ENCODE results near the gene RFPL3.

The RFPL3 gene

GRCh38 chr22:32339190-32340012, 18.3 kb upstream of the RFPL3 start:
- no peaks in the 10 kb centered on the region for H3K9me2 ChIP-seq (replicated peaks; ENCODE audit: low read depth, low read length)
- H2AFZ ChIP-seq (ENCODE audit: low read length), result no peak overlapping the region
- peaks cover 9% of the 10 kb centered on the region for H3K4me1 ChIP-seq (ENCODE audit: insufficient read depth, low read length, poor library complexity, severe bottlenecking)
- H3K27me3 ChIP-seq (ENCODE audit: insufficient read depth, low read length, poor library complexity, severe bottlenecking), result no peaks in the 10 kb centered on the region
- no peaks in the 10 kb centered on the region for H4K20me1 ChIP-seq (ENCODE audit: insufficient read depth, low read length, poor library complexity, severe bottlenecking)
- H3K4me3 ChIP-seq (ENCODE audit: low read length, poor library complexity, severe bottlenecking), result no peak overlapping the region
- no peaks in the 10 kb centered on the region for H3F3A ChIP-seq (ENCODE audit: low read depth)
- H3K9ac ChIP-seq (ENCODE audit: low read depth, low read length, poor library complexity, severe bottlenecking), result no peak overlapping the region
- H3K9me3 ChIP-seq (ENCODE audit: insufficient read depth, low read depth, low read length), result no peaks in the 10 kb centered on the region
- no peaks in the 10 kb centered on the region for H3K36me3 ChIP-seq (ENCODE audit: insufficient read depth, low read length)
- H3K79me2 ChIP-seq (ENCODE audit: insufficient read depth, low read length), result no peaks in the 10 kb centered on the region
- TF ChIP-seq EZH2phosphoT487 (IDR thresholded peaks at IDR 0.05; ENCODE audit: borderline replicate concordance) (no peak), CTCF (conservative IDR thresholded peaks at IDR 0.05; ENCODE audit: low read length) (no peak)
- no peak overlapping the region for H3K4me2 ChIP-seq (ENCODE audit: low read depth, low read length, poor library complexity, severe bottlenecking)

GRCh38 chr22:32340411-32340810, 17.3 kb upstream of the RFPL3 start:
- H3K9me2 ChIP-seq (replicated peaks; ENCODE audit: low read depth, low read length), result no peaks in the 10 kb centered on the region
- no peaks in the 10 kb centered on the region for H4K20me1 ChIP-seq (ENCODE audit: insufficient read depth, low read length, poor library complexity, severe bottlenecking)
- no peak for TF ChIP-seq EZH2phosphoT487 (IDR thresholded peaks at IDR 0.05; ENCODE audit: borderline replicate concordance)
- no peak for TF ChIP-seq CTCF (conservative IDR thresholded peaks at IDR 0.05; ENCODE audit: low read length)
- no peaks in the 10 kb centered on the region for H3K79me2 ChIP-seq (ENCODE audit: insufficient read depth, low read length)
- no peaks in the 10 kb centered on the region for H3K36me3 ChIP-seq (ENCODE audit: insufficient read depth, low read length)
- H3K4me2 ChIP-seq (ENCODE audit: low read depth, low read length, poor library complexity, severe bottlenecking), result no peak overlapping the region
- H3F3A ChIP-seq (ENCODE audit: low read depth), result no peaks in the 10 kb centered on the region
- H3K4me3 ChIP-seq (ENCODE audit: low read length, poor library complexity, severe bottlenecking), result no peak overlapping the region
- H3K4me1 ChIP-seq (ENCODE audit: insufficient read depth, low read length, poor library complexity, severe bottlenecking), result peaks cover 9% of the 10 kb centered on the region
- no peak overlapping the region for H2AFZ ChIP-seq (ENCODE audit: low read length)
- no peaks in the 10 kb centered on the region for H3K27me3 ChIP-seq (ENCODE audit: insufficient read depth, low read length, poor library complexity, severe bottlenecking)
- no peak overlapping the region for H3K9ac ChIP-seq (ENCODE audit: low read depth, low read length, poor library complexity, severe bottlenecking)
- no peaks in the 10 kb centered on the region for H3K9me3 ChIP-seq (ENCODE audit: insufficient read depth, low read depth, low read length)

GRCh38 chr22:32341122-32341740, 16.4 kb upstream of the RFPL3 start:
- no peaks in the 10 kb centered on the region for H3K9me2 ChIP-seq (replicated peaks; ENCODE audit: low read depth, low read length)
- H3K9ac ChIP-seq (ENCODE audit: low read depth, low read length, poor library complexity, severe bottlenecking), result no peak overlapping the region
- no peak overlapping the region for H2AFZ ChIP-seq (ENCODE audit: low read length)
- TF ChIP-seq EZH2phosphoT487 (IDR thresholded peaks at IDR 0.05; ENCODE audit: borderline replicate concordance) (no peak), CTCF (conservative IDR thresholded peaks at IDR 0.05; ENCODE audit: low read length) (no peak)
- H3K4me1 ChIP-seq (ENCODE audit: insufficient read depth, low read length, poor library complexity, severe bottlenecking), result peaks cover 9% of the 10 kb centered on the region
- H3K4me3 ChIP-seq (ENCODE audit: low read length, poor library complexity, severe bottlenecking), result no peak overlapping the region
- no peaks in the 10 kb centered on the region for H3K9me3 ChIP-seq (ENCODE audit: insufficient read depth, low read depth, low read length)
- no peaks in the 10 kb centered on the region for H4K20me1 ChIP-seq (ENCODE audit: insufficient read depth, low read length, poor library complexity, severe bottlenecking)
- H3F3A ChIP-seq (ENCODE audit: low read depth), result no peaks in the 10 kb centered on the region
- H3K36me3 ChIP-seq (ENCODE audit: insufficient read depth, low read length), result no peaks in the 10 kb centered on the region
- H3K4me2 ChIP-seq (ENCODE audit: low read depth, low read length, poor library complexity, severe bottlenecking), result no peak overlapping the region
- no peaks in the 10 kb centered on the region for H3K79me2 ChIP-seq (ENCODE audit: insufficient read depth, low read length)
- no peaks in the 10 kb centered on the region for H3K27me3 ChIP-seq (ENCODE audit: insufficient read depth, low read length, poor library complexity, severe bottlenecking)
